ENCODE measurements around the gene UBE2D4. TPM values are rescaled to one million over a fixed set of nuclear protein-coding genes. Genes with fewer than 3 reads are reported as not detected.
A peak's percentile ranks its signal among the peaks of the same experiment; 100 is the strongest.
"Not testable (repeated sequence)": the region's sequence is repeated elsewhere in the genome, so short reads cannot be mapped to it uniquely, and the experiment has no call there.

The UBE2D4 gene
- total and polyA plus RNA-seq, 4 donors: 8.8 to 25.6 (median 17.2) TPM

GRCh38 chr7:43891069-43891955, 34.9 kb upstream of the UBE2D4 start:
- no peak overlapping the region for H3K9ac ChIP-seq (ENCODE audit: insufficient read depth in 1 of 2, low read length in 2 of 2)
- H3K27ac ChIP-seq (ENCODE audit: low read depth in 1 of 2, low read length in 1 of 2): no peak overlapping the region
- H3K27me3 ChIP-seq (ENCODE audit: control insufficient read depth in 3 of 3, insufficient read depth in 3 of 3, low read length in 2 of 3): no peaks in the 10 kb centered on the region
- peaks cover 0 to 3% (median 0%) of the 10 kb centered on the region in 4 donors for H3K36me3 ChIP-seq (ENCODE audit: control insufficient read depth in 4 of 4, insufficient read depth in 4 of 4, low read length in 4 of 4)
- no peak for ATAC-seq (ENCODE audit: insufficient read depth, low FRiP score)
- no peak for TF ChIP-seq CTCF (IDR thresholded peaks at IDR 0.05; ENCODE audit: control extremely low read depth, extremely low read depth)
- H3K4me3 ChIP-seq: no peak overlapping the region
- H3K9me3 ChIP-seq (ENCODE audit: control insufficient read depth in 4 of 4, insufficient read depth in 3 of 4, low read length in 3 of 4): no peaks in the 10 kb centered on the region
- DNase-seq: no peak
- 93 to 96% methylated on average over 12 of the region's 12 CpGs for WGBS, 2 donors
- peaks cover 0 to 11% (median 0%) of the 10 kb centered on the region in 5 donors for H3K4me1 ChIP-seq (ENCODE audit: control insufficient read depth in 5 of 5, insufficient read depth in 5 of 5, low read length in 5 of 5)

- DNase-seq: no peak
- 92 to 93% methylated on average over 8 of the region's 8 CpGs for WGBS, 2 donors
- peaks cover 0 to 10% (median 0%) of the 10 kb centered on the region in 5 donors for H3K4me1 ChIP-seq (ENCODE audit: control insufficient read depth in 5 of 5, insufficient read depth in 5 of 5, low read length in 5 of 5)
These were observed 30.3 kb upstream of the UBE2D4 start for GRCh38 chr7:43895847-43896415.

GRCh38 chr7:43898571-43898970, 27.7 kb upstream of the UBE2D4 start:
- H3K36me3 ChIP-seq (ENCODE audit: control insufficient read depth in 4 of 4, insufficient read depth in 4 of 4, low read length in 4 of 4); H3K4me3 ChIP-seq; H3K27ac ChIP-seq (ENCODE audit: low read depth in 1 of 2, low read length in 1 of 2); H3K9me3 ChIP-seq (ENCODE audit: control insufficient read depth in 4 of 4, insufficient read depth in 3 of 4, low read length in 3 of 4); DNase-seq; ATAC-seq (ENCODE audit: insufficient read depth, low FRiP score); H3K27me3 ChIP-seq (ENCODE audit: control insufficient read depth in 3 of 3, insufficient read depth in 3 of 3, low read length in 2 of 3); H3K9ac ChIP-seq (ENCODE audit: insufficient read depth in 1 of 2, low read length in 2 of 2): not testable (repeated sequence)
- 96 to 98% methylated on average over 2 of the region's 2 CpGs for WGBS, 2 donors
- peaks cover 0 to 11% (median 2%) of the 10 kb centered on the region in 5 donors for H3K4me1 ChIP-seq (ENCODE audit: control insufficient read depth in 5 of 5, insufficient read depth in 5 of 5, low read length in 5 of 5)

More at GRCh38 chr7:43895847-43896415, 30.3 kb upstream of the UBE2D4 start:
- ATAC-seq (ENCODE audit: insufficient read depth, low FRiP score): no peak
- H3K9me3 ChIP-seq (ENCODE audit: control insufficient read depth in 4 of 4, insufficient read depth in 3 of 4, low read length in 3 of 4): no peaks in the 10 kb centered on the region
- no peak overlapping the region for H3K9ac ChIP-seq (ENCODE audit: insufficient read depth in 1 of 2, low read length in 2 of 2)
- no peak overlapping the region for H3K4me3 ChIP-seq
- H3K27me3 ChIP-seq (ENCODE audit: control insufficient read depth in 3 of 3, insufficient read depth in 3 of 3, low read length in 2 of 3): no peaks in the 10 kb centered on the region
- peaks cover 0 to 4% (median 0%) of the 10 kb centered on the region in 4 donors for H3K36me3 ChIP-seq (ENCODE audit: control insufficient read depth in 4 of 4, insufficient read depth in 4 of 4, low read length in 4 of 4)
- no peak overlapping the region for H3K27ac ChIP-seq (ENCODE audit: low read depth in 1 of 2, low read length in 1 of 2)
- no peak for TF ChIP-seq CTCF (IDR thresholded peaks at IDR 0.05; ENCODE audit: control extremely low read depth, extremely low read depth)

- Histone ChIP-seq H3K36me3 (ENCODE audit: control insufficient read depth in 4 of 4, insufficient read depth in 4 of 4, low read length in 4 of 4) (peaks cover 0 to 9% (median 0%) of the 10 kb centered on the region in 4 donors), H3K4me3 (no peak overlapping the region), H3K27me3 (ENCODE audit: control insufficient read depth in 3 of 3, insufficient read depth in 3 of 3, low read length in 2 of 3) (no peaks in the 10 kb centered on the region), H3K27ac (ENCODE audit: low read depth in 1 of 2, low read length in 1 of 2) (no peak overlapping the region), H3K9ac (ENCODE audit: insufficient read depth in 1 of 2, low read length in 2 of 2) (peak overlapping the region in 1 of 2 donors; percentile 3), H3K9me3 (ENCODE audit: control insufficient read depth in 4 of 4, insufficient read depth in 3 of 4, low read length in 3 of 4) (no peaks in the 10 kb centered on the region), H3K4me1 (ENCODE audit: control insufficient read depth in 5 of 5, insufficient read depth in 5 of 5, low read length in 5 of 5) (peaks cover 0 to 20% (median 11%) of the 10 kb centered on the region in 5 donors)
- 95% methylated on average over 5 of the region's 5 CpGs for WGBS, 2 donors
- TF ChIP-seq CTCF (IDR thresholded peaks at IDR 0.05; ENCODE audit: control extremely low read depth, extremely low read depth): no peak
- DNase-seq (no peak), ATAC-seq (ENCODE audit: insufficient read depth, low FRiP score) (no peak)
These were observed 23.6 kb upstream of the UBE2D4 start for GRCh38 chr7:43902542-43903054.

Measured in lung (tissue), 12 donors.